ENCODE results near the gene MICAL2. TPM values are rescaled to one million over a fixed set of nuclear protein-coding genes. Genes with fewer than 3 reads are reported as not detected.

Gene MICAL2
- total and polyA plus RNA-seq, 8 donors = 4.8 to 38.8 (median 26.5) TPM

GRCh38 chr11:12236744-12237101, 126.3 kb downstream of the MICAL2 start:
- H3K4me1 ChIP-seq = peaks cover 13 to 33% (median 16%) of the 10 kb centered on the region in 3 donors
- no peak overlapping the region for H3K4me3 ChIP-seq
- intact Hi-C loops (cut with DNase I) = loop anchor here in 2 of 3 donors (5.0 to 10.0 kb wide), 2 partner anchors 112 to 119 kb away; no protein-coding TSS in a partner anchor
- no peak overlapping the region for H3K27ac ChIP-seq
- FAIRE-seq (no peak), ATAC-seq (no peak), DNase-seq (no peak)
- H3K27me3 ChIP-seq = no peaks in the 10 kb centered on the region
- H3K36me3 ChIP-seq = no peaks in the 10 kb centered on the region
- 55% methylated on average over 5 of the region's 5 CpGs for WGBS, 2 donors
- H3K9me3 ChIP-seq = no peaks in the 10 kb centered on the region
- TF ChIP-seq, protein P1, sequence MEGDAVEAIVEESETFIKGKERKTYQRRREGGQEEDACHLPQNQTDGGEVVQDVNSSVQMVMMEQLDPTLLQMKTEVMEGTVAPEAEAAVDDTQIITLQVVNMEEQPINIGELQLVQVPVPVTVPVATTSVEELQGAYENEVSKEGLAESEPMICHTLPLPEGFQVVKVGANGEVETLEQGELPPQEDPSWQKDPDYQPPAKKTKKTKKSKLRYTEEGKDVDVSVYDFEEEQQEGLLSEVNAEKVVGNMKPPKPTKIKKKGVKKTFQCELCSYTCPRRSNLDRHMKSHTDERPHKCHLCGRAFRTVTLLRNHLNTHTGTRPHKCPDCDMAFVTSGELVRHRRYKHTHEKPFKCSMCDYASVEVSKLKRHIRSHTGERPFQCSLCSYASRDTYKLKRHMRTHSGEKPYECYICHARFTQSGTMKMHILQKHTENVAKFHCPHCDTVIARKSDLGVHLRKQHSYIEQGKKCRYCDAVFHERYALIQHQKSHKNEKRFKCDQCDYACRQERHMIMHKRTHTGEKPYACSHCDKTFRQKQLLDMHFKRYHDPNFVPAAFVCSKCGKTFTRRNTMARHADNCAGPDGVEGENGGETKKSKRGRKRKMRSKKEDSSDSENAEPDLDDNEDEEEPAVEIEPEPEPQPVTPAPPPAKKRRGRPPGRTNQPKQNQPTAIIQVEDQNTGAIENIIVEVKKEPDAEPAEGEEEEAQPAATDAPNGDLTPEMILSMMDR (IDR thresholded peaks at IDR 0.05) = peak in 1 of 4 donors; percentile 0

GRCh38 chr11:12237381-12237784, 127.0 kb downstream of the MICAL2 start:
- DNase-seq (no peak), ATAC-seq (no peak), FAIRE-seq (no peak)
- intact Hi-C loops (cut with DNase I) = loop anchor here in 2 of 3 donors (5.0 to 10.0 kb wide), 2 partner anchors 113 to 120 kb away; no protein-coding TSS in a partner anchor
- Histone ChIP-seq H3K4me3 (no peak overlapping the region), H3K27me3 (no peaks in the 10 kb centered on the region), H3K27ac (no peak overlapping the region), H3K36me3 (no peaks in the 10 kb centered on the region), H3K9me3 (no peaks in the 10 kb centered on the region), H3K4me1 (peaks cover 13 to 36% (median 16%) of the 10 kb centered on the region in 3 donors)
- TF ChIP-seq, protein P1 (IDR thresholded peaks at IDR 0.05) = no peak
- 82 to 83% methylated on average over 3 of the region's 3 CpGs for WGBS, 2 donors

DNA sequence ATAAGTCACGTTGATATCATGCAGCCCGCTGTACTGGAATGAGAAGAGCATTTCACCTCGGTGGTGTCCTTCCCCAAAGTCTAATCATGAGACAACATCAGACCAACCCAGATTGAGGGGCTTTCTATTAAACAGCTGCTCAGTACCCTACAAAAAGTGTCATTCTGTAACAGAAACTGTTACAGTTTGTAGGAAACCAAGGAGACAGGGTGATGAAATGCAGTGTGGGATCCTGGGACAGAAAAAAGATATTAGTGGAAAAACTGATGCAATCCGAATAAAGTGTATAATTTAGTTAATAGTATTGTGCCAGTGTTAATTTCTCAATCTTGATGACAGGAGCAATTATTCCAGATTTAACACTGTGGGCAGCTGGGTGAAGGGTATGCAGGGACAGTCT, 128.0 kb downstream of the MICAL2 start:
- TF ChIP-seq, protein P1 (IDR thresholded peaks at IDR 0.05) = no peak
- no peak overlapping the region for H3K27ac ChIP-seq
- H3K27me3 ChIP-seq = no peaks in the 10 kb centered on the region
- intact Hi-C loops (cut with DNase I) = loop anchor here in 2 of 3 donors (5.0 to 10.0 kb wide), 2 partner anchors 114 to 121 kb away; no protein-coding TSS in a partner anchor
- DNase-seq (no peak), ATAC-seq (no peak), FAIRE-seq (no peak)
- no peak overlapping the region for H3K4me3 ChIP-seq
- H3K36me3 ChIP-seq = no peaks in the 10 kb centered on the region
- H3K9me3 ChIP-seq = no peaks in the 10 kb centered on the region
- 78 to 84% methylated on average over 4 of the region's 4 CpGs for WGBS, 2 donors
- H3K4me1 ChIP-seq = peaks cover 13 to 36% (median 16%) of the 10 kb centered on the region in 3 donors

GRCh38 chr11:12239396-12239795, 129.0 kb downstream of the MICAL2 start:
- intact Hi-C loops (cut with DNase I) = loop anchor here in 2 of 3 donors (5.0 to 10.0 kb wide), 2 partner anchors 115 to 122 kb away; no protein-coding TSS in a partner anchor
- TF ChIP-seq, protein P1 (IDR thresholded peaks at IDR 0.05) = no peak
- H3K36me3 ChIP-seq = no peaks in the 10 kb centered on the region
- FAIRE-seq (no peak), ATAC-seq (peak in 3 of 4 donors; percentile 5 to 35 (median 20)), DNase-seq (peak in 1 of 6 donors; percentile 45)
- H3K27me3 ChIP-seq = no peaks in the 10 kb centered on the region
- peak overlapping the region; percentile 29 to 84 (median 70) for H3K27ac ChIP-seq
- no peak overlapping the region for H3K4me3 ChIP-seq
- WGBS, 2 donors = 73 to 81% methylated on average over 4 of the region's 4 CpGs
- no peaks in the 10 kb centered on the region for H3K9me3 ChIP-seq
- H3K4me1 ChIP-seq = peaks cover 13 to 36% (median 16%) of the 10 kb centered on the region in 3 donors

DNA sequence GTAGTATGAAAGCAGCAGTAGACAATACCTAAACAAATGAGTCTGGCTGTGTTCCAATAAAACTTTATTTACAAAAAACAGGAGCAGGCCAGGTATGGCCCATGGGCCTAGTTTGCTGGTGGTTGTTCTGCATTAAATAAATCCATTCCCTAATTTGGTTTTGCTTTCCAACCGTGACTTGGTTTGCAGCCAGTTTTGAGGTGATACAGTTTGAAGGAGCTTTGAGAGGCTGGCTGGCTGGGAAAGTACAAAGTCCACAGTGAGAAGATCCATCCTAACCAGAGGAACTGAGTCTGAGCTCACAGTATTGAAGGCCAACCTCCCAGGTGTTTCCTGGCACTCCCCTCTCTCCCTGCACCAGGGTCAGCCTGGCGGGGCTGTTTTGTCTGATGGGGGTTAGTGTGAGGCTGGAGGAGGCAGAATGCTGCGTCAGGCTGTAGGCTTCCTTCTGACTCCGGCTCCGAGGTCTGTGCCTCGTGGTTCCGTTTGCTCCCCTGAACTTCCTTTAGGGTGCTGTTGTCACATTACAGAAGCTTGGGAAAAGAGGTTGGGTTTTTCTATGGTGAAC, 129.5 kb downstream of the MICAL2 start:
- Histone ChIP-seq H3K9me3 (no peaks in the 10 kb centered on the region), H3K4me3 (no peak overlapping the region), H3K36me3 (no peaks in the 10 kb centered on the region), H3K4me1 (peaks cover 13 to 36% (median 17%) of the 10 kb centered on the region in 3 donors), H3K27me3 (no peaks in the 10 kb centered on the region), H3K27ac (peak overlapping the region; percentile 29 to 84 (median 70))
- intact Hi-C loops (cut with DNase I) = loop anchor here in 2 of 3 donors (5.0 to 10.0 kb wide), 2 partner anchors 115 to 123 kb away; no protein-coding TSS in a partner anchor
- peak; percentile 33 to 58 (median 49) for ATAC-seq
- no peak for FAIRE-seq
- DNase-seq = peak in 4 of 6 donors; percentile 49 to 78 (median 64)
- TF ChIP-seq, protein P1 (IDR thresholded peaks at IDR 0.05) = no peak
- WGBS, 2 donors = 35 to 40% methylated on average over 7 of the region's 7 CpGs
